CD14-positive monocyte (primary cell): ENCODE data around the gene NTSR2. TPM values are rescaled to one million over a fixed set of nuclear protein-coding genes. Genes with fewer than 3 reads are reported as not detected.
A peak's percentile ranks its signal among the peaks of the same experiment; 100 is the strongest.

ENCODE experiments used
- DNase-seq, 3 donors: peaks; one replicate each; pipeline ENCODE4 v3.0.0-alpha.2; 2011 to 2022
- H2AFZ ChIP-seq: 2 replicates; pipeline ENCODE4 v1.6.0; 2012; ENCODE audit warnings: mild to moderate bottlenecking, low read depth, low read length, inconsistent platforms; ENCODE audit not compliant: insufficient read depth, poor library complexity, severe bottlenecking
- H3K27ac ChIP-seq, 2 donors: 1 replicate in 1 of 2; 2 replicates in 1 of 2; pipeline ENCODE4 v1.5.1; 2012 to 2013; ENCODE audit warnings: low read length in 2 of 2, control low read depth in 1 of 2, inconsistent platforms in 1 of 2, low read depth in 1 of 2, mild to moderate bottlenecking in 1 of 2
- H3K27me3 ChIP-seq, 2 donors: one replicate each; pipeline versions ENCODE4 v1.6.0 to v1.6.1; 2011 to 2013; ENCODE audit warnings: low read length in 2 of 2; ENCODE audit not compliant: control insufficient read depth in 2 of 2, insufficient read depth in 2 of 2
- H3K36me3 ChIP-seq, 2 donors: replicated peaks in 1 of 2; 1 replicate in 1 of 2; 2 replicates in 1 of 2; pipeline versions ENCODE4 v1.5.1 to v1.6.1; 2012 to 2013; ENCODE audit warnings: low read length in 2 of 2, control low read depth in 1 of 2, inconsistent platforms in 1 of 2, mild to moderate bottlenecking in 1 of 2; ENCODE audit not compliant: insufficient read depth in 2 of 2, control insufficient read depth in 1 of 2
- H3K4me1 ChIP-seq, 2 donors: 1 replicate in 1 of 2; 2 replicates in 1 of 2; pipeline versions ENCODE4 v1.5.1 to v1.6.1; 2012 to 2013; ENCODE audit warnings: low read length in 2 of 2, control low read depth in 1 of 2, inconsistent platforms in 1 of 2, mild to moderate bottlenecking in 1 of 2, moderate library complexity in 1 of 2; ENCODE audit not compliant: insufficient read depth in 2 of 2, control insufficient read depth in 1 of 2
- H3K4me2 ChIP-seq: replicated peaks from 2 replicates; pipeline ENCODE3; 2012; ENCODE audit warnings: low read length, moderate library complexity, mild to moderate bottlenecking; ENCODE audit not compliant: poor library complexity, severe bottlenecking; ENCODE audit errors: extremely low read depth
- H3K4me3 ChIP-seq, 3 experiments: fragments of 200-600 bp in 1 of 3; sonication (generic) in 1 of 3; replicated peaks in 1 of 3; 1 replicate in 2 of 3; 2 replicates in 1 of 3; pipeline ENCODE4 v1.5.1; 2011 to 2013; ENCODE audit warnings: low read length in 3 of 3, mild to moderate bottlenecking in 3 of 3, control low read depth in 2 of 3, low read depth in 2 of 3, inconsistent platforms in 1 of 3, moderate library complexity in 1 of 3
- H3K79me2 ChIP-seq: 2 replicates; pipeline ENCODE4 v1.6.0; 2012; ENCODE audit warnings: mild to moderate bottlenecking, control low read depth, inconsistent platforms, low read length, moderate library complexity; ENCODE audit not compliant: insufficient read depth
- H3K9ac ChIP-seq: 2 replicates; pipeline ENCODE4 v1.6.0; 2017; ENCODE audit warnings: low read length, mild to moderate bottlenecking; ENCODE audit not compliant: insufficient read depth, poor library complexity, severe bottlenecking
- H3K9me3 ChIP-seq, 2 donors: replicated peaks in 1 of 2; 1 replicate in 1 of 2; 2 replicates in 1 of 2; pipeline versions ENCODE4 v1.5.1 to v1.6.1; 2012 to 2013; ENCODE audit warnings: low read length in 2 of 2, control low read depth in 1 of 2; ENCODE audit not compliant: control insufficient read depth in 1 of 2, insufficient read depth in 1 of 2
- H4K20me1 ChIP-seq: 2 replicates; pipeline ENCODE4 v1.6.0; 2012; ENCODE audit warnings: mild to moderate bottlenecking, low read length, control low read depth, moderate library complexity; ENCODE audit not compliant: insufficient read depth
- H3K27ac Mint-ChIP-seq, 7 donors: one replicate each; pipeline ENCODE4 v1.8.0; 2020; ENCODE audit warnings: mild to moderate bottlenecking in 7 of 7, mixed read lengths in 7 of 7, moderate library complexity in 6 of 7, inconsistent platforms in 2 of 7
- H3K27me3 Mint-ChIP-seq, 3 donors: one replicate each; pipeline ENCODE4 v1.8.0; 2021 to 2022; ENCODE audit warnings: low read depth in 3 of 3, mild to moderate bottlenecking in 3 of 3, mixed read lengths in 3 of 3, moderate library complexity in 3 of 3, inconsistent platforms in 1 of 3
- H3K36me3 Mint-ChIP-seq, 2 donors: one replicate each; pipeline ENCODE4 v1.8.0; 2020; ENCODE audit warnings: mixed read lengths in 2 of 2, inconsistent platforms in 1 of 2, mild to moderate bottlenecking in 1 of 2
- H3K4me1 Mint-ChIP-seq: one replicate; pipeline ENCODE4 v1.8.0; 2020; ENCODE audit warnings: mild to moderate bottlenecking, mixed read lengths
- H3K4me3 Mint-ChIP-seq, 2 donors: one replicate each; pipeline ENCODE4 v1.8.0; 2020; ENCODE audit warnings: mild to moderate bottlenecking in 2 of 2, mixed read lengths in 2 of 2, moderate library complexity in 1 of 2
- H3K9me3 Mint-ChIP-seq, 7 donors: one replicate each; pipeline ENCODE4 v1.8.0; 2020 to 2022; ENCODE audit warnings: mixed read lengths in 7 of 7, mild to moderate bottlenecking in 6 of 7, moderate library complexity in 6 of 7, inconsistent platforms in 2 of 7
- WGBS: methylation state at CpG from one replicate; pipeline ENCODE4 v1.1.5; 2013; ENCODE audit warnings: missing lambda C conversion rate; ENCODE audit not compliant: insufficient coverage; 5-methylcytosine and 5-hydroxymethylcytosine counted together
- intact Hi-C, 2 donors: fragments of 100-400 bp; cut with micrococcal nuclease; formaldehyde crosslinking; loops; one replicate each; pipeline versions ENCODE4 v1.15.0 to v1.15.1; 2023
- polyA plus RNA-seq, 3 donors: library from polyadenylated mRNA; depleted of rRNA in 1 of 3; unstranded in 2 of 3; stranded (reverse) in 1 of 3; fragments of 300-500 nt in 2 of 3; fragments of >200 nt in 1 of 3; fragmentation: Illumina TruSeq in 2 of 3; gene quantifications; 1 replicate in 2 of 3; 2 replicates in 1 of 3; pipeline ENCODE4 v1.2.3, GENCODE V29; 2012 to 2021
- TF ChIP-seq, protein P1 (sequence below): fragments of 200-600 bp; IDR thresholded peaks from one replicate; pipeline ENCODE4 v1.8.0; 2022; ENCODE audit warnings: antibody characterized with exemption, mild to moderate bottlenecking

Gene NTSR2
- polyA plus RNA-seq, 3 donors, result not detected

DNA sequence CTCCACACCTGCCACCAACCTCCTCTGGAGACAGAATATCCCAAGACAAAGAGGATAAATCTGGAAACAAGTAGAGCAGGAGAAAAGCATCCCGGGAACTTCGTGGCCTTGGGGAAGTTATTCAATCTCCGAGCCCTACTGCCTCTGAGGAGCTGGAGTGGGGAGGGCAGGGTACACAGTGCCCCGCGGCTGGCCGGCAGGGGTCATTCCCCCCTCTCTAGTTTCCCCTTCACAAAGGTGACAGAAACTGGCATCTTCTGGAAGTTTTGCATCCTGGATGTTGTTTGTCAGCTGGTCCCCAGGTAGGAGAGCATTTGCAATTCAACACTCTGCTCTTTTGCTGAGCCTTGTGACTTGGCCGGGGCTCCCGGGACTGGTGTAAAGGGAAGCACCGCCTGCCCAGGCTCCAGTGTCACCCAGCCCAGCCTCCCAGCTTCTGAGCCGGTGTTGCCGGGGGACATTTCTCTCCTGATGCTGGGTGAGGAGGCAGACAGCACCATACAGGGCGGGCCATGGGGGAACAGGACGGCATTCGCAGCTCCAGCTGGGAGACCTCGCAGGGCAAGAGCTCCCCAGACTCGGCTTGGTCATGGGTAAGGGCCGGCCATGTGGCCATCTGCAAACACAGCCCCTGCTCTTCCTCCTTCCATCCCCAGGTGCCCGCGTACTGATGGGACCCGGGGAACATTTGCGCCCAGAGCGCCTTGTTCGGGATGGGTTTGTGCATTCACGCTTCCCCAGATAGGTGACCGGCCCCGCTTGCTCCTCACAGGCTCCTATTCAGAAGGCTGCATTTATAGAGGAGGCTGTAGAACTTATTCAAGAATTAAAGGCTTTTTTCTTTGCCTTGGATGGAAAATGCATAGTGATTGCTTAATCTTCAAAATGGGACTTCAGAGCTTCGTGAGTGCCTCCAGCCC, 7.4 kb upstream of the NTSR2 start:
- DNase-seq, result no peak
- H3K27me3 ChIP-seq, result peaks cover 2 to 23% of the 10 kb centered on the region in 2 donors
- H3K36me3 ChIP-seq, result no peaks in the 10 kb centered on the region
- H3K79me2 ChIP-seq, result no peaks in the 10 kb centered on the region
- intact Hi-C loops, result no loop called here
- Mint-ChIP-seq H3K4me1 (peaks cover 1% of the 10 kb centered on the region), H3K27ac (no peak overlapping the region), H3K36me3 (no peaks in the 10 kb centered on the region), H3K9me3 (peaks cover 0 to 4% (median 2%) of the 10 kb centered on the region in 7 donors), H3K4me3 (no peak overlapping the region), H3K27me3 (peaks cover 32 to 43% (median 34%) of the 10 kb centered on the region in 3 donors)
- no peak overlapping the region for H3K4me2 ChIP-seq
- H3K9ac ChIP-seq, result no peak overlapping the region
- H2AFZ ChIP-seq, result no peak overlapping the region
- H3K27ac ChIP-seq, result no peak overlapping the region
- no peaks in the 10 kb centered on the region for H4K20me1 ChIP-seq
- H3K9me3 ChIP-seq, result no peaks in the 10 kb centered on the region
- no peaks in the 10 kb centered on the region for H3K4me1 ChIP-seq
- TF ChIP-seq, protein P1, sequence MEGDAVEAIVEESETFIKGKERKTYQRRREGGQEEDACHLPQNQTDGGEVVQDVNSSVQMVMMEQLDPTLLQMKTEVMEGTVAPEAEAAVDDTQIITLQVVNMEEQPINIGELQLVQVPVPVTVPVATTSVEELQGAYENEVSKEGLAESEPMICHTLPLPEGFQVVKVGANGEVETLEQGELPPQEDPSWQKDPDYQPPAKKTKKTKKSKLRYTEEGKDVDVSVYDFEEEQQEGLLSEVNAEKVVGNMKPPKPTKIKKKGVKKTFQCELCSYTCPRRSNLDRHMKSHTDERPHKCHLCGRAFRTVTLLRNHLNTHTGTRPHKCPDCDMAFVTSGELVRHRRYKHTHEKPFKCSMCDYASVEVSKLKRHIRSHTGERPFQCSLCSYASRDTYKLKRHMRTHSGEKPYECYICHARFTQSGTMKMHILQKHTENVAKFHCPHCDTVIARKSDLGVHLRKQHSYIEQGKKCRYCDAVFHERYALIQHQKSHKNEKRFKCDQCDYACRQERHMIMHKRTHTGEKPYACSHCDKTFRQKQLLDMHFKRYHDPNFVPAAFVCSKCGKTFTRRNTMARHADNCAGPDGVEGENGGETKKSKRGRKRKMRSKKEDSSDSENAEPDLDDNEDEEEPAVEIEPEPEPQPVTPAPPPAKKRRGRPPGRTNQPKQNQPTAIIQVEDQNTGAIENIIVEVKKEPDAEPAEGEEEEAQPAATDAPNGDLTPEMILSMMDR, result no peak
- WGBS, result 33% methylated on average over 16 of the region's 27 CpGs
- no peak overlapping the region for H3K4me3 ChIP-seq

DNA sequence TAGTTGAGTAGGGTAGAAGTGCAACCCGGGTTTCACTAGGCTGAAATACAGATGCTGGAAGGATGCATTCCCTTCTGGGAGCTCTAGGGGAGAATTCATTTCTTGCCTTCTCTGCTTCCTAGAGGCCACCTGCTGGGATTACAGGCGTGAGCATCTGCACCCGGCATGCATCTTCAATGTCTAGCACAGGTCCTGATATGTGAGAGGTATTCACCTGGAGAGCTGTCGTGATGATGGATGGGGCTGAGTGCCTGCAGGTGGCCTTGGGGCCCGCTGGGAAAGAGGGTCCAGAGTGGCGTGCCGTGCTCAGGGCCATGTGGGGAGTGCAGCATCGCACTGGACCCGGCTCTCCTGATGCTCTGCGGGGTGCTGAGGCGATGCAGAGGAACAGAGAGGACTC, 6.6 kb upstream of the NTSR2 start:
- peak overlapping the region in 1 of 2 donors; percentile 11 for H3K4me3 Mint-ChIP-seq
- Histone ChIP-seq H3K36me3 (no peaks in the 10 kb centered on the region), H3K9me3 (no peaks in the 10 kb centered on the region), H4K20me1 (no peaks in the 10 kb centered on the region), H3K27ac (no peak overlapping the region), H3K79me2 (no peaks in the 10 kb centered on the region), H3K4me1 (no peaks in the 10 kb centered on the region), H3K4me3 (no peak overlapping the region), H3K4me2 (no peak overlapping the region), H3K27me3 (peaks cover 2 to 23% of the 10 kb centered on the region in 2 donors), H3K9ac (no peak overlapping the region), H2AFZ (no peak overlapping the region)
- H3K27me3 Mint-ChIP-seq, result peaks cover 31 to 41% (median 35%) of the 10 kb centered on the region in 3 donors
- DNase-seq, result no peak
- H3K9me3 Mint-ChIP-seq, result peaks cover 0 to 4% (median 2%) of the 10 kb centered on the region in 7 donors
- TF ChIP-seq, protein P1, result no peak
- intact Hi-C loops, result no loop called here
- H3K4me1 Mint-ChIP-seq, result peaks cover 1% of the 10 kb centered on the region
- no peak overlapping the region for H3K27ac Mint-ChIP-seq
- no peaks in the 10 kb centered on the region for H3K36me3 Mint-ChIP-seq
- 64% methylated on average over 5 of the region's 11 CpGs for WGBS
